GM13977 (cell line): ENCODE results near the gene CD6.

ENCODE experiments used
- DNase-seq: peaks from one replicate; pipeline ENCODE4 v3.0.0; 2012; ENCODE audit warnings: low spot score
- in situ Hi-C: fragments of 300-500 bp; cut with MboI; formaldehyde crosslinking; loops from one replicate; pipeline ENCODE4 v1.12.0; 2022; ENCODE audit warnings: low sequenced_read_pairs, low pct_unique_long_range_greater_than_20kb, mixed read lengths, inconsistent platforms; ENCODE audit not compliant: unreplicated experiment
- TF ChIP-seq, protein P1 (sequence below): IDR thresholded peaks from 2 replicates; pipeline ENCODE4 v1.5.1; 2012; ENCODE audit warnings: mild to moderate bottlenecking, control low read depth; ENCODE audit not compliant: insufficient read depth; ENCODE audit errors: extremely low read depth, missing control alignments

The CD6 gene

GRCh38 chr11:60951904-60952741 is 19.4 kb upstream of the CD6 start, which contains the start of gene SLC15A3:
Gene SLC15A3, minus strand, starts transcription at chr11:60952176. Its CDS starts 625 bp downstream, at chr11:60951551.
- TF ChIP-seq, protein P1, sequence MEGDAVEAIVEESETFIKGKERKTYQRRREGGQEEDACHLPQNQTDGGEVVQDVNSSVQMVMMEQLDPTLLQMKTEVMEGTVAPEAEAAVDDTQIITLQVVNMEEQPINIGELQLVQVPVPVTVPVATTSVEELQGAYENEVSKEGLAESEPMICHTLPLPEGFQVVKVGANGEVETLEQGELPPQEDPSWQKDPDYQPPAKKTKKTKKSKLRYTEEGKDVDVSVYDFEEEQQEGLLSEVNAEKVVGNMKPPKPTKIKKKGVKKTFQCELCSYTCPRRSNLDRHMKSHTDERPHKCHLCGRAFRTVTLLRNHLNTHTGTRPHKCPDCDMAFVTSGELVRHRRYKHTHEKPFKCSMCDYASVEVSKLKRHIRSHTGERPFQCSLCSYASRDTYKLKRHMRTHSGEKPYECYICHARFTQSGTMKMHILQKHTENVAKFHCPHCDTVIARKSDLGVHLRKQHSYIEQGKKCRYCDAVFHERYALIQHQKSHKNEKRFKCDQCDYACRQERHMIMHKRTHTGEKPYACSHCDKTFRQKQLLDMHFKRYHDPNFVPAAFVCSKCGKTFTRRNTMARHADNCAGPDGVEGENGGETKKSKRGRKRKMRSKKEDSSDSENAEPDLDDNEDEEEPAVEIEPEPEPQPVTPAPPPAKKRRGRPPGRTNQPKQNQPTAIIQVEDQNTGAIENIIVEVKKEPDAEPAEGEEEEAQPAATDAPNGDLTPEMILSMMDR: no peak

DNA sequence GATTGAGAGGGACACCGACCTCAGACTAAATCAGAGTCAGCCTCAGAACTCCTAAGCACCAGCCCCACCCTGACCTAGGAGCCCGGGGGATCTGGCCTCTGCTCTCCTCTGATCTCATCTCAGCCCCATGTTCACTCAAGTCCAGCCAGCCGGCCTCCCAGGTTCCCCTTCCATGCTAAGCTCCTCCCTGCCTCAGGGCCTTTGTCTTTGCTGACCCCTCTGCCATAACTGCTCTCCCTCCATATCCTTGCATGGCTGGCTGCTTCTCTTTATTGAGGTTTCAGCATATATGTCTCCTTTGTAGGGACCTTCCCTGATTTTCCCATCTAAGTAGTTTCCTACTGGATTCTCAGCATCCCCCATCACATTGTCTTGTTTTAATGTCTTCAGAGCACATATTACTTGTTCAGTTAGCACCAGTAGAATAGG is 18.7 kb upstream of the CD6 start:
- TF ChIP-seq, protein P1: no peak
- DNase-seq: no peak
- in situ Hi-C loops: no loop called here

More at GRCh38 chr11:60951904-60952741, 19.4 kb upstream of the CD6 start, which contains the start of gene SLC15A3:
- peak; percentile 86 for DNase-seq
- in situ Hi-C loops: no loop called here

DNA sequence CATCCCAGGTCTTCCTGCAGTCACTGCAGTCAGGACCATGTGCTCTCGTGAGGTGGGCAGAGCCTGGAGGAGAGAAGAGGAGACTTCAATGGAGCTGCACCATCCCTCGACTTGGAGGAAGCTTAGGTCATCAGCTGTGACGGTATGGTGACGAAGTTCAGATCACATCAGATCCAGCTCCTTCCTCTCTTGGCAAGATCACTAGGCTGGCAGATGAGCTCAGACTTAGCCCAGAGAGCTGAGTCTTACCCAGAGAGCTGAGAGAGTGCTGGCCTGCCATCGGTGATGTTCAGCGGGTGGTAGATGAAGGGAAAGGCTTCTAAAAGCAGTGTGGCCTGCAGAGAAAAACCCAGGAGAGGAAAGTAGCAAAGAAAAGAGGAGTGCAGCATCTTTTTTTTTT is 17.7 kb upstream of the CD6 start:
- TF ChIP-seq, protein P1: no peak
- no peak for DNase-seq
- in situ Hi-C loops: no loop called here

DNA sequence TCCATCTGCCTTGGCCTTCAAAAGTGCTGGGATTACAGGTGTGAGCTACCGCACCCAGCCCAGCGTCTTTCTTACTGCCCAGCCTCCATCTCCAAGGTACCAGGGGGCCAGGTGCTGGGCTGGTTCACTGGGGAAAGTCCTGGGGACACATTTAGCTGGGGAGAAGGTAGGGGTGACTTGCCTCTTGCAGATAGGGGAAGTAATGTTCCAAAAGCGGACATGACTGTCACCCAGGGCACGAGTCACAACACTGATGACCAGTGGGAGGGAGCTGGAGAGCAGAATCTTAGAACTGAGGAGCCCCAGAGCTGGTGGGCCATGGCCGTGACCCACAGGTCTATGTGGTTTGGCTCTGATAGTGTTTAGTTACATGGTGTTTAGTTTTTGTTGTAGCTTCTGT is 17.1 kb upstream of the CD6 start:
- DNase-seq: no peak
- TF ChIP-seq, protein P1: no peak
- in situ Hi-C loops: no loop called here

GRCh38 chr11:60955571-60955970 is 15.9 kb upstream of the CD6 start:
- in situ Hi-C loops: no loop called here
- TF ChIP-seq, protein P1: no peak
- DNase-seq: no peak

DNA sequence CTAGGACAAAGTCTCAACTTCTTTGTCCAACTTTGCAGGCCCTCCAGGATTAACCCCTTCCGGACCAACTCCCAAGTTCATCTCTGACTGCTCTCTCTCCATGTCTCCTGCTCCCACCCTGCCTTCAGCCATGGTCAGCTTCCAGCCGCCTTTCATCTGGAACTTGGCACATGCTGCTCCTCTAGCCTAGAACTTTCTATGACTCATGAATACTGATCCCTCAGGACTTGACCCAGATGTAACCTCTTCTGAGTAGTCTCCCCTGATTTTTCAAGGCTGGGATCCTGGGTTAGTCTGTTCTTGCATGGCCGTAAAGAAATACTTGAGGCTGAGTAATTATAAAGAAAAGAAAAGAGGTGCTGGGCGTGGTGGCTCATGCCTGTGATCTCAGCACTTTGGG is 14.3 kb upstream of the CD6 start:
- TF ChIP-seq, protein P1: no peak
- in situ Hi-C loops: no loop called here

DNA sequence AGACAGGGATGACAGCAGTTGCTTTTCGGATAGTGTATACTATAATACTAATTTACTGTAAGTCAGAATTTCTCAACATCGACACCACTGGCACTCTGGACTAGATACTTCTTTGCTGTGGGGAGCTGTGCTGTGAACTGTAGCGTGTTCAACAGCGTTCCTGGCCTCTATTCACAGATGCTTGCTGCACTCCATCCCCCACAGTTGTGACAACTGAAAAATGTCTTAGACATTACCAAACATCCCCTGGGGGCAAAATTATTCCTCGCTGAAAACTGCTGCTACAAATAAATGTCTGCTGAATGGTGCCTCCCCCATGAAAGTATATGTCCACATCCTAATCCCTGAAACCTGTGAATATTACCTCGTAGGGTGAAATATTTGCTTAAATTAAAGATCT is 12.0 kb upstream of the CD6 start:
- in situ Hi-C loops: no loop called here
- TF ChIP-seq, protein P1: no peak
- DNase-seq: no peak

More for the DNA sequence above, 14.3 kb upstream of the CD6 start:
- no peak for DNase-seq
